CD4-positive, alpha-beta T cell treated with Interleukin-21 for 1 hour (primary cell): Measurements from ENCODE around the gene PLA2G2A.
"Not testable (repeated sequence)": the region's sequence is repeated elsewhere in the genome, so short reads cannot be mapped to it uniquely, and the experiment has no call there.

Experiments
- DNase-seq: peaks from one replicate; pipeline ENCODE4 v3.0.0-alpha.2; 2020

The PLA2G2A gene

DNA sequence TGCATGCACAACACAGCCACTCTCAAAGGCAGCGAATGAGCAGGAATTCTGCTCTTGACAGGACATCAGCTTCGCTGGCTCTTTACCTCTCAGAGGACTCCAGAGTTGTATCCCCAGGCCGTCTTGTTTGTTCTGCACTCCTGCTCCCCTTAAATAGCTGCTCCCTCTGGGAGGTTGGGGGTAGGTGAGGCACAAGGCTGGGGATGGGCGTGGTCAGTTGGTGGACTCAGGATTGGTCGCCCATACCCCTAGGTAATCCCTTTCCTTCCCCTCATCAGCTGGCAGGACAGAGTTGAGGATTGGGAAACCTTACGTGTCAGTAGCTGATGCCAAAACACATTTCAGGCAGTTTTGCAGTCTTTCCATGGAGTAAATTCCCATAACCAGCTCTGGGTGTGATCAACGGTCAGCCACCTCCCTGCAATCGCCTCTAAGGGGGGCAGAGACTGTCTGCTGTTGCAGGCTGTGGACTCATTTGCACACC, at the start of gene PLA2G2A:
Gene PLA2G2A (minus strand): TSS at position 125 of the 484 bp plus-strand sequence. CDS start 845 bp downstream, outside the sequence.
- no peak for DNase-seq

GRCh38 chr1:20028726-20029125, 49.3 kb upstream of the PLA2G2A start:
- no peak for DNase-seq

GRCh38 chr1:20028125-20028524, 48.7 kb upstream of the PLA2G2A start:
- DNase-seq = no peak

DNA sequence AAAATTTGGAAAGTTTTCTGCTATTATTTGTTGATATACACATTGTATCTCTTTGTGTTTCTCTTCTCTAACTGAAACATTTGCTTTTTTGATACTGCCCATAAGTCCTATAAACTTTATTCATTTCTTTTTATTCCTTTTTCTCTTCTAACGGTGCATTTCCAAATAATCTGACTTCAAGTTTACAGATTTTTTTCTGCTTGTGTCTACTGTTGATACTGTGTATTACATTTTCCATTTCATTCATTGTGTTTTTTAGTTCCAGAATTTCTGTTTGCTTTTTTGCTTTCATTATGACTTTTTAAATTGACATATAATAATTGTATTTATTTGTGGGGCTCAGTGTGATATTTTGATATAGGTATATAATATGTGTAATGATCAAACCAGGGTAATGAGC, 38.3 kb upstream of the PLA2G2A start:
- no peak for DNase-seq

- no peak for DNase-seq
These were observed 34.7 kb upstream of the PLA2G2A start for GRCh38 chr1:20014153-20014552.

DNA sequence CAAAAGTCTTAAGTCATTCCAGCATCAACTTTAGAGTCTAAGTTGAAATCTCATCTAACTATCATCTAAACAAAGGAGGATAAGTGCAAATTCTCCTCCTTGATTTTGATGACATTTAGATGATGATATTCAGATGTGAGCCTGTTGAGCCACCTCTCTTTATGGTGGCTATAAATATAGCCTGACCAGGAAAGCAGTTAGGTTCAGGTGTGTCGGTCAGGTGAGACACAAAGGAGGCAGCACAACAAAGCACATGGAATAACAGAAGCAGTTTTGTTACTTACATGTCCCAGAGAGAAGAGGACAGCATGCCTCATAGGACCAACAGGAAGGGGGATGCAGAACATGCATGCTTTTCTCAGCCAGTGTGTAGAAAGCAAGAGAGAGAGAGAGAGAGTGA, 30.6 kb upstream of the PLA2G2A start:
- DNase-seq = no peak

DNA sequence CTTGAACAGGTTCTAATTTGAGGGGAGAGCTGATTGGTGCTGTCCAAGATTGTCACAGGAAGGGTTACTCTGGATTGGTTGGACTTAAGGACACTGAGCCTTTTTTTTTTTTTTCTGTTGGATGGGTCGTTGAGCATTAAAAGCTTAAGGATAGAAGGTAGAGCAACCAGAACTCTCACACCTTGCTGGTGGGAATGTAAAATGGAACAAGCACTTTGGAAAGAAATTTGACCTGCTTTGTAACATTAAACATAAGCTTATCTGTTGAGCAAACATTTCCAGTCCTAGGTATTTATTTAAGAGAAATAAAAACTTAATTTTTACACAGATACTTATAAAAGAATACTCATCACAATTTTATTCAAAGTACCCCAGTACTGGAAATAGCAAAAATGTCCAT, 29.8 kb upstream of the PLA2G2A start:
- DNase-seq = no peak

- DNase-seq = no peak
These were observed 29.0 kb upstream of the PLA2G2A start for GRCh38 chr1:20008391-20008841.

DNA sequence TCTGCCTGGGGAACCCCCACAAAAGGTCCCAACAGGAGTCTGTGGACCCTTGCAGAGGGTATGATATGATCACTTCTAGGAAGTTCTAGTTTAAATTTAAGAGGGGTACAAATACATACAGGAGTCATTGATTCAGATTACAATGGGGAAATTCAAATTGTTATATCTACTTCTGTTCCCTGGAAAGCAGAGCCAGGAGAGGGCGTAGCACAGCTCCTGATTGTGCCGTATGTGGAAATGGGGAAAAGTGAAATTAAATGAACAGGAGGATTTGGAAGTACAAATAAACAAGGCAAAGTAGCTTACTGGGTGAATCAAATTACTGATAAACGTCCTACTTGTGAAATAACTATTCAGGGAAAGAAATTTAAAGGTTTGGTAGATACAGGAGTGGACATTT, 19.4 kb upstream of the PLA2G2A start:
- not testable (repeated sequence) for DNase-seq

DNA sequence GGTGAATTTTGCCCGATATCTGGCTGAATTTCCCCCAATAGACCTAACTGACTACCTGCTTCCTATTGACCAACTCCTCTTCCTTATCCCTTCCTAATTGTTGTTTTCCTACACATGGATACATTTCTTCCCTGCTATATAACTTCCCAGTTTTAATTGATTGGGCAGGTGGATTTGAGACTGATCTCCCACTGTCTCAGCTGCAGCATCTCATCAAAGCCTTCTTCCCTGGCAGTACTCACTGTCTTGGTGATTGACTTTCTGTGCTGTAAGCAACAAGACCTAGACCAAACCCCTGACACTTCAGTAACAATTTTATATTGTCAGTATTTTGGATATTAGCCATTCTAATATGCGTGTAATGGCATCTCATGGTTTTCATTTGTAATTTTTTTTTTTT, 11.3 kb upstream of the PLA2G2A start:
- DNase-seq = no peak

GRCh38 chr1:19990182-19990582, 10.8 kb upstream of the PLA2G2A start:
- DNase-seq = not testable (repeated sequence)

DNA sequence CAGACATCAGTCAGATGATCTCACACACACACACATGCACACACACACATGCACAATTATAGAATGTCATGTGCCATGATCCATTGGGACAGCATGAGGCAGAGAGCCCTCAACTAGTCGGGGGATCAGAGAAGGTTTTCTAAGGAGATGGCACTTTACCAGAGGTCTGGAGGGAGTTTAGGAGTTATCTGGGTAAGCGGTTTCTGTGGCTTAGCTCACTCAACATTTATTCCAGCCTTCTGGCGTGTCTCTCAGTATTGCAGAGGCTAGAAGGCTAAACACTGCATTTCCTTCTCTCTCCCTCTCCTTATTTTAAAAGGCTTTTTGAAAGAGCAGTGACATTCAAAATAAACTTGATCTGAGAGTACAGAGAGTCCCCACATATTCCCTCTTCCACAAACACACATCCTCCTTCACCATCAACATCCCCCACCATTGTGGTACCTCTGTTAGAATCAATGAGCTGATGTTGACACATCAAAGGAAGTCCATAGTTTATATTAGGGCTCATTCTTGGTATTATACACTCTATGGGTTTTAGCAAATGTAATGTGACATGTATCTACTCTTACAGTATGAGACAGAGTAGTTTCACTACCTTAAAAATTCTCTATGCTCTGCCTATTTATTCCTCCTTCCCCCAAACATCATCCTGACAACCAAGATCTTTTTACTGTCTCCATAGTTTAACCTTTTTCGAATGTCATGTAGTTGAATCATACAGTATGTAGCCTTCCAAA, 9.0 kb upstream of the PLA2G2A start:
- DNase-seq = no peak

- no peak for DNase-seq
These were observed 8.3 kb upstream of the PLA2G2A start for GRCh38 chr1:19987719-19988118.

GRCh38 chr1:19984409-19985016, 5.1 kb upstream of the PLA2G2A start:
- DNase-seq = not testable (repeated sequence)

GRCh38 chr1:19981507-19982312, 2.3 kb upstream of the PLA2G2A start:
- DNase-seq = no peak

DNA sequence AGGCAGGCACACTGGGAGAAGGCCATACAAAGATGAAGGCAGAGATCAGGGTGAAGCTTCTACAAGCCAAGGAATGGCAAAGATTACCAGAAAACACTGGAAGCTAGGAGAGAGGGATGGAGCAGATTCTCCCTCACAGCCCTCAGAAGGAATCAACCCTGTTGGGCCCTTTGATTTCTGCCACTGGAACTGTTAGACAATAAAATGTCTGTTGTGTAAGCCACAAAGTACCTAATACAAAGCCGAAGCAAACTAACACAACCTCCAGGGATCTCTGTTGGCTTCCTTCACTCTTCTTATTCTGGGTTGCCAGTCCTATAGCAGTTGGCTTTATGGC, 1.7 kb upstream of the PLA2G2A start:
- no peak for DNase-seq

DNA sequence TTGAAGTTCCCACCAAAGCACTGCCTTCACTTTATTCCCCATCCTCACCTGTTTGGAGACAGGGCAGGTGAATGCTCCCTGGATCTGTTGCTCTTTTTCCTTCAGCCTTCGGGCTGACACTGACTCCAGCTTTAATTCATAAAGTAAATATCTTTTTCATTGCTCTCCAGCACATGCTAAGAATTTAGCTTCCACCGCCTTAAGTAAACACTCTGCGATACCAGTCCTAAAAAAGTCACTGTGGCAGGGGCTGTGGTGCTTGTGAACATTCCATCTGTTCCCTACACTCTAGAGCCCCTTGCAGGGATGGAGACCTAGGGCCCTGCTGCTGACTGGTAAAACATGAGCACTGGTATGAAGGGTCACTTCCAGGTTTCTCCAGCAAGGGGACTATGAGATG, 896 bp upstream of the PLA2G2A start:
- no peak for DNase-seq

DNA sequence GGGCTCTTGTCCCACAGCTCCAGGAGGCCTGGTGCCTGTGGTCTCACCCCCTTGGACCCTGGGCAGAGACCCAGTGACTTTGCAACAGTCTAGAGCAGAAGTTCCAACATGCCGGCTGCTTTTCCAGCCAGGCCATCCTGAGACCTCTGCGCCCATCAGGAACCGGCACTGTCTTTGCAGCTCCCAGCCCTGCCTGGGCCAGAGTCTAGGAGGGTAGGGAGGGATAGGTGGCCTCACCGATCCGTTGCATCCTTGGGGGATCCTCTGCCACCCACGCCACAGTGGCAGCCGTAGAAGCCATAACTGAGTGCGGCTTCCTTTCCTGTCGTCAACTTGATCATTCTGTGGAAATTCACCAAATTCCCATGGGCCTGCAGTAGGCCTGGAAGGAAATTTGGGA, 1.3 kb downstream of the PLA2G2A start:
- no peak for DNase-seq

- DNase-seq = no peak
These were observed 3.0 kb downstream of the PLA2G2A start for GRCh38 chr1:19976317-19977003.

DNA sequence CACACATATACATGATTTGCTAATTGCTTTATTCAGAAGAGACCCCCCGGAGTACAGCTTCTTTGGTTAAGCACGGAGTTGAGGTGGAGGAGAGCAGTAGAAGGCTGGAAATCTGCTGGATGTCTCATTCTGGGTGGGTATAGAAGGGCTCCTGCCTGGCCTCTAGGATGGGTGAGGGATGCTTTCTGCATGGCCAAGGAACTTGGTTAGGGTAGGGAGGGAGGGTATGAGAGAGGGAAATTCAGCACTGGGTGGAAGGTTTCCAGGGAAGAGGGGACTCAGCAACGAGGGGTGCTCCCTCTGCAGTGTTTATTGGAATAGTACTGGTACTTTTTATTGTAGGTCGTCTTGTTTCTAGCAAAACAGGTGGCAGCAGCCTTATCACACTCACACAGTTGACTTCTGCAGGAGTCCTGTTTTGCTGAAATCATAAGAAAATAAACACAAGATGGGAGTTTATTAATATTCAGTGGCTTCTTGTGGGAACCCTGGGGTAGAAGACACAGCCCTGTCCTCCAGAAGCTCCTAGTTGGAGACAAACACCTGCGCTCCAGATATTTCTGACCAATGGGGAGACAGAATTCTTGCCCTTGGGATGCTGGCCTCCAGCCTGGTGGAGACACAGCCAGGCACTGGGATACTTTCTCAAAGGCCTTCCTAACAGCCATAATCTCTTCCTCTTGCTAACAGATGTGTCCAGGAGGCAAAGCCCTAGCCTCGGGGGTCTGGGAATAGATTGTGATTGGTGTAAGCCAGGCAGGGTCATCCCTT, 3.8 kb downstream of the PLA2G2A start:
- DNase-seq = no peak

- DNase-seq = peak; percentile 22
These were observed 4.5 kb downstream of the PLA2G2A start for GRCh38 chr1:19974822-19975416.

- no peak for DNase-seq
These were observed 5.8 kb downstream of the PLA2G2A start for GRCh38 chr1:19973616-19974015.
